Measurements from ENCODE around the gene SEC61A2. TPM values are rescaled to one million over a fixed set of nuclear protein-coding genes. Genes with fewer than 3 reads are reported as not detected.

The SEC61A2 gene
- 12.6 to 14.6 TPM (median 13.3 TPM) in 5 replicates for total RNA-seq (2022; extraction: Qiagen RNA extraction; ENCODE audit: low read depth)

GRCh38 chr10:12129222-12130111, at the start of gene SEC61A2:
Gene SEC61A2, plus strand, starts transcription at chr10:12129677. Its CDS starts 111 bp downstream, at chr10:12129788.

DNA sequence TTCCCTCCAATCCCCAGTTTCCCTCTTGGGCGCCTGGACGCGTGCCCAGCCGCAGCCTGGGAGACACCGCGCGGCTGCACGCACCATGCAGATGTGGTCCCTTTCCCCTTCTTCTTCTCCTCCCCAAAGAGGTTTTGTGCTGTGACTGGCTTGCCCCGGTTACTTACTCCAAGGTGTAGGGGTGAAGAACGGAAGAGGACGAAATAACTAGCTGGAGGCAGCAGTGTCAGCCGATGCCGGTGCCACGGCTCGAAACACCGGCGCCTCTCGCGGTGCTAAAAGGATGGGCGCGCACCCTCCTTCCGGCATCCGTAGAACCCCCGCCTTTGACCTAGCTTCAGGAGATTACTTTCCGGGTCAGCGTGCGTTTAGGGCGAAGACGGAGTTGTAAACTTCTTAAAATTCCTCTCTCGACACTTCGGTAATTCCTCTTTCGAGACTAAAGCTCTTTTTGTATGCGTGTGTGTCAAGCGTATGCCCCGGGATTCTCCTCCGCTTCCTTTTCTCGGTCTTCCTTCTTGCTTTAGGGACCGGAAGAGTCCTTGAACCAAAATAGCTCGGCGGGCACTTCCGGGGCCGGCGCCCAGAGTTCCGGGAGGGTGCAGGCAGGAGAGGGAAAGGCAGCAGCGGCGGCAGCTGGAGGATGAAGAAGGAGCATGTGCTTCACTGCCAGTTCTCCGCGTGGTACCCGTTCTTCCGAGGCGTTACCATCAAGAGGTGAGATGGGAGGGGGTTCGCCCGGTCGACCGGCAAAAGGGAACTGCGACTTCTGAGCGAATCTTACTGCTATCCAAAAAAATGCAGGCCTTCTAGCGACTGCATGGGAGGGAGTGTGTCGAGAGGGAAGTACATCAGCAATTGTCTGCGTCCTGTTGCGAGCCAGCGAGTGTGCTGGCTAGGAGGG, 66.4 kb downstream of the SEC61A2 start, which contains the start of the genes CDC123 and NUDT5:
CDC123 (plus strand) TSS at position 586 of the 904 bp plus-strand sequence; CDS start at position 644, 58 bp downstream.
NUDT5 (minus strand) TSS at position 289 of the 904 bp plus-strand sequence. CDS start 9,600 bp downstream, outside the sequence.

Other genes with a start within 250 kb of the SEC61A2 start
- 14.4 to 20.1 TPM (median 17.2 TPM) in 5 replicates for gene UPF2, start 86.9 kb upstream of the SEC61A2 start, total RNA-seq (2022; extraction: Qiagen RNA extraction; ENCODE audit: low read depth)
- 7.9 to 12.0 TPM (median 10.1 TPM) in 5 replicates for gene DHTKD1, start 60.7 kb upstream of the SEC61A2 start, total RNA-seq (2022; extraction: Qiagen RNA extraction; ENCODE audit: low read depth)
- 133 to 147 TPM (median 144 TPM) in 5 replicates for gene NUDT5, start 66.2 kb downstream of the SEC61A2 start, total RNA-seq (2022; extraction: Qiagen RNA extraction; ENCODE audit: low read depth)
- gene CDC123, start 66.5 kb downstream of the SEC61A2 start, total RNA-seq (2022; extraction: Qiagen RNA extraction; ENCODE audit: low read depth), result 131 to 178 TPM (median 136 TPM) in 5 replicates
- gene CAMK1D, start 219.9 kb downstream of the SEC61A2 start, total RNA-seq (2022; extraction: Qiagen RNA extraction; ENCODE audit: low read depth), result 6.7 to 9.1 TPM (median 8.8 TPM) in 5 replicates